Endothelial cell of umbilical vein (primary cell): ENCODE measurements around the gene CTH. TPM values are rescaled to one million over a fixed set of nuclear protein-coding genes. Genes with fewer than 3 reads are reported as not detected.

Experiments
- BruUV-seq: library from RNA; stranded (reverse); fragments of 400-500 nt; replicated peaks from 2 replicates; lab custom pipeline; 2021; lab: Mats Ljungman, UMichigan
- CTCF ChIA-PET: fragments of 300-600, 350-600 bp; sonication (Branson Sonifier 250); formaldehyde crosslinking; loops from one replicate; lab custom pipeline; 2021; ENCODE audit warnings: antibody characterized with exemption, inconsistent platforms; lab: Charles Lee
- POLR2A ChIA-PET: fragments of 300-600, 350-600 bp; sonication (Branson Sonifier 250); formaldehyde crosslinking; loops from one replicate; lab custom pipeline; 2021; ENCODE audit warnings: antibody characterized with exemption, inconsistent platforms; lab: Charles Lee
- DNase-seq: peaks from one replicate; pipeline ENCODE4 v3.0.0-alpha.2; 2011; ENCODE audit warnings: low read depth, low spot score
- FAIRE-seq: peaks from 2 replicates; lab custom pipeline; 2011; peaks lifted over from hg19 to GRCh38; lab: Jason Lieb, UNC
- H2AFZ ChIP-seq: 2 replicates; pipeline ENCODE4 v1.6.0; 2012; ENCODE audit warnings: low read depth, low read length, control low read depth, inconsistent platforms
- H3K27ac ChIP-seq: 2 replicates; pipeline ENCODE4 v1.5.1; 2011; ENCODE audit warnings: low read depth, mild to moderate bottlenecking, control low read depth, low read length, moderate library complexity; ENCODE audit not compliant: insufficient read depth
- H3K27me3 ChIP-seq, 2 experiments: 2 replicates each; pipeline versions ENCODE4 v1.6.0 to v1.6.1; 2011; ENCODE audit warnings: low read length in 2 of 2, mixed read lengths in 1 of 2; ENCODE audit not compliant: control insufficient read depth in 2 of 2, insufficient read depth in 2 of 2
- H3K36me3 ChIP-seq, 2 experiments: 2 replicates in 1 of 2; 3 replicates in 1 of 2; pipeline ENCODE4 v1.5.1; 2011; ENCODE audit warnings: low read length in 2 of 2, mild to moderate bottlenecking in 1 of 2, moderate library complexity in 1 of 2; ENCODE audit not compliant: control insufficient read depth in 2 of 2, insufficient read depth in 2 of 2; ENCODE audit errors: extremely low read depth in 1 of 2
- H3K4me1 ChIP-seq: 3 replicates; pipeline ENCODE4 v1.5.1; 2011; ENCODE audit warnings: mild to moderate bottlenecking, low read length; ENCODE audit not compliant: control insufficient read depth, insufficient read depth; ENCODE audit errors: extremely low read depth
- H3K4me2 ChIP-seq: 2 replicates; pipeline ENCODE4 v1.6.1; 2011; ENCODE audit warnings: low read length, control low read depth, mixed read lengths; ENCODE audit not compliant: insufficient read depth
- H3K4me3 ChIP-seq, 3 experiments: fragments of 200-600 bp in 1 of 3; sonication (generic), shearing (Covaris generic) in 1 of 3; replicated peaks in 1 of 3; 2 replicates each; pipeline ENCODE4 v1.5.1; 2011 to 2016; ENCODE audit warnings: control low read depth in 3 of 3, low read length in 3 of 3, mild to moderate bottlenecking in 2 of 3, inconsistent platforms in 1 of 3, low read depth in 1 of 3, moderate library complexity in 1 of 3; ENCODE audit not compliant: insufficient read depth in 1 of 3
- H3K79me2 ChIP-seq: 2 replicates; pipeline ENCODE4 v1.6.0; 2012; ENCODE audit warnings: low read length, inconsistent platforms; ENCODE audit not compliant: control insufficient read depth, insufficient read depth
- H3K9ac ChIP-seq: replicated peaks from 2 replicates; pipeline ENCODE3; 2011; ENCODE audit warnings: low read length, control low read depth; ENCODE audit not compliant: insufficient read depth; ENCODE audit errors: extremely low read depth
- H3K9me1 ChIP-seq: replicated peaks from 3 replicates; pipeline ENCODE4 v1.6.0; 2011; ENCODE audit warnings: mild to moderate bottlenecking, low read length; ENCODE audit not compliant: control insufficient read depth, insufficient read depth; ENCODE audit errors: extremely low read depth
- H3K9me3 ChIP-seq: replicated peaks from 2 replicates; pipeline ENCODE4 v1.5.1; 2012; ENCODE audit warnings: low read length, inconsistent platforms; ENCODE audit not compliant: control insufficient read depth, insufficient read depth
- H4K20me1 ChIP-seq: replicated peaks from 2 replicates; pipeline ENCODE3; 2011; ENCODE audit warnings: mild to moderate bottlenecking, low read length; ENCODE audit not compliant: control insufficient read depth, insufficient read depth; ENCODE audit errors: extremely low read depth
- CTCF ChIP-seq, 2 donors: IDR thresholded peaks; 1 replicate in 1 of 2; 2 replicates in 1 of 2; pipeline ENCODE4 v1.5.1; 2011; ENCODE audit warnings: low read length in 2 of 2, mild to moderate bottlenecking in 2 of 2, moderate library complexity in 2 of 2, control low read depth in 1 of 2, inconsistent platforms in 1 of 2, low read depth in 1 of 2; ENCODE audit not compliant: insufficient read depth in 1 of 2; ENCODE audit errors: extremely low read depth in 1 of 2
- EZH2 ChIP-seq: IDR thresholded peaks from 2 replicates; pipeline ENCODE4 v1.6.1; 2012; ENCODE audit warnings: borderline replicate concordance, low read depth, mild to moderate bottlenecking, moderate library complexity, low read length, inconsistent platforms; ENCODE audit not compliant: severe bottlenecking
- FOS ChIP-seq: IDR thresholded peaks from 2 replicates; pipeline ENCODE4 v1.6.1; 2011; ENCODE audit warnings: mild to moderate bottlenecking, low read length, moderate library complexity, borderline replicate concordance; ENCODE audit not compliant: insufficient read depth
- GATA2 ChIP-seq: IDR thresholded peaks from 2 replicates; pipeline ENCODE4 v1.7.0; 2011; ENCODE audit warnings: low read depth, mild to moderate bottlenecking, moderate library complexity, mixed read lengths, low read length; ENCODE audit not compliant: insufficient read length, insufficient read depth
- JUN ChIP-seq: IDR thresholded peaks from 2 replicates; pipeline ENCODE4 v1.6.1; 2011; ENCODE audit warnings: borderline replicate concordance, low read depth; ENCODE audit not compliant: insufficient read length, insufficient read depth
- MAX ChIP-seq: IDR thresholded peaks from 2 replicates; pipeline ENCODE4 v1.6.1; 2011; ENCODE audit not compliant: insufficient read depth, insufficient read length
- MYC ChIP-seq: IDR thresholded peaks from one replicate; pipeline ENCODE4 v1.6.1; 2011; ENCODE audit warnings: mild to moderate bottlenecking, low read depth, low read length
- POLR2A ChIP-seq: IDR thresholded peaks from 2 replicates; pipeline ENCODE4 v1.6.1; 2012; ENCODE audit warnings: low read depth, mild to moderate bottlenecking, control low read depth, low read length
- POLR2AphosphoS5 ChIP-seq: IDR thresholded peaks from 2 replicates; pipeline ENCODE4 v1.6.1; 2012; ENCODE audit warnings: low read depth, mild to moderate bottlenecking, control low read depth, low read length, moderate library complexity; ENCODE audit not compliant: insufficient read depth
- dilution Hi-C: fragments of 300-500 bp; cut with MboI; formaldehyde crosslinking; loops from one replicate; pipeline ENCODE4 v1.15.0; 2019; ENCODE audit warnings: low sequenced_read_pairs; ENCODE audit not compliant: extremely low pct_ligation_motif_present
- intact Hi-C: fragments of 100-400 bp; cut with micrococcal nuclease; formaldehyde crosslinking; loops from one replicate; pipeline ENCODE4 v1.10.0; 2022
- polyA plus RNA-seq, 4 experiments: library from polyadenylated mRNA; depleted of rRNA in 3 of 4; stranded (reverse) in 3 of 4; unstranded in 1 of 4; fragments of >200 nt; gene quantifications; 2 replicates each; pipeline versions ENCODE4 v1.2.1 to v1.2.3, GENCODE V29; 2011 to 2012; ENCODE audit warnings: missing spikeins in 1 of 4
- total RNA-seq: library from RNA; stranded (reverse); gene quantifications from 2 replicates; pipeline ENCODE4 v1.2.3, GENCODE V29; 2021

Gene CTH
- total and polyA plus RNA-seq, 2 donors (not counting 3 experiments of a cell fraction or from before 2014, with no cell fraction given) = 1.7 to 2.6 TPM

- no peak for TF ChIP-seq MYC
- no peak for TF ChIP-seq GATA2
- no peak for TF ChIP-seq POLR2A
- TF ChIP-seq CTCF (IDR thresholded peaks at IDR 0.05; ENCODE audit: extremely low read depth in 1 of 2, insufficient read depth in 1 of 2, low read depth in 1 of 2, low read length in 2 of 2) = no peak
- no peak for TF ChIP-seq EZH2
- TF ChIP-seq MAX = no peak
- no peak for TF ChIP-seq FOS
- no peak for TF ChIP-seq POLR2AphosphoS5
- TF ChIP-seq JUN = no peak
- Histone ChIP-seq H3K4me1 (no peaks in the 10 kb centered on the region), H3K79me2 (no peaks in the 10 kb centered on the region), H3K36me3 (no peaks in the 10 kb centered on the region), H3K4me2 (no peak overlapping the region), H3K4me3 (no peak overlapping the region), H4K20me1 (no peaks in the 10 kb centered on the region), H3K9me3 (no peaks in the 10 kb centered on the region), H3K9me1 (no peaks in the 10 kb centered on the region), H2AFZ (no peak overlapping the region), H3K27ac (no peak overlapping the region), H3K27me3 (no peaks in the 10 kb centered on the region), H3K9ac (no peak overlapping the region)
- dilution Hi-C loops (no loop called here), intact Hi-C loops (no loop called here)
- ChIA-PET POLR2A (no interaction called here), CTCF (no interaction called here)
- FAIRE-seq = no peak
- DNase-seq = no peak
- BruUV-seq = no TSS peak
Observed at GRCh38 chr1:70396607-70397006, 14.5 kb upstream of the CTH start.
